Panc1 (cell line): ENCODE data around the gene CTDP1. TPM values are rescaled to one million over a fixed set of nuclear protein-coding genes. Genes with fewer than 3 reads are reported as not detected.
A peak's percentile ranks its signal among the peaks of the same experiment; 100 is the strongest.
"Not testable (repeated sequence)": the region's sequence is repeated elsewhere in the genome, so short reads cannot be mapped to it uniquely, and the experiment has no call there.

ENCODE experiments used
- ATAC-seq: fragments of 200-7000 bp; cut with Tn5 transposase; 2 replicates; pipeline ENCODE4 v1.9.1; 2020; ENCODE audit warnings: mild to moderate bottlenecking, moderate library complexity
- BruUV-seq: library from RNA; stranded (reverse); fragments of 400-500 nt; replicated peaks from 2 replicates; lab custom pipeline; 2021; lab: Mats Ljungman, UMichigan
- CTCF ChIA-PET: fragments of 300-600 bp; sonication (Branson Sonifier 250); formaldehyde crosslinking; loops from one replicate; lab custom pipeline; 2022; ENCODE audit warnings: antibody characterized with exemption; lab: Charles Lee
- POLR2A ChIA-PET: fragments of 300-600 bp; sonication (Branson Sonifier 250); formaldehyde crosslinking; loops from one replicate; lab custom pipeline; 2022; ENCODE audit warnings: antibody characterized with exemption; lab: Charles Lee
- DNase-seq: peaks from one replicate; pipeline ENCODE4 v3.0.0-alpha.2; 2010; ENCODE audit warnings: low read depth, low spot score
- H3K27ac ChIP-seq: 2 replicates; pipeline ENCODE4 v1.5.1; 2011; ENCODE audit warnings: mild to moderate bottlenecking, low read length, inconsistent platforms
- H3K27me3 ChIP-seq: fragments of 200-500 bp; sonication (Bioruptor generic); 2 replicates; pipeline ENCODE4 v1.6.0; 2014; ENCODE audit warnings: low read length, inconsistent platforms; ENCODE audit not compliant: control insufficient read depth, insufficient read depth
- H3K36me3 ChIP-seq: fragments of 200-500 bp; sonication (Bioruptor generic); 2 replicates; pipeline ENCODE4 v1.5.1; 2014; ENCODE audit warnings: inconsistent platforms, mild to moderate bottlenecking, low read length, moderate library complexity; ENCODE audit not compliant: control insufficient read depth, insufficient read depth
- H3K4me1 ChIP-seq: 2 replicates; pipeline ENCODE4 v1.5.1; 2011; ENCODE audit warnings: inconsistent platforms, mild to moderate bottlenecking, low read length, moderate library complexity; ENCODE audit not compliant: control insufficient read depth, insufficient read depth
- H3K4me3 ChIP-seq, 2 experiments: 2 replicates each; pipeline ENCODE4 v1.5.1; 2011 to 2012; ENCODE audit warnings: low read depth in 2 of 2, low read length in 2 of 2, mild to moderate bottlenecking in 2 of 2, inconsistent platforms in 1 of 2, moderate library complexity in 1 of 2
- H3K9me3 ChIP-seq: fragments of 200-500 bp; sonication (Bioruptor generic); 2 replicates; pipeline ENCODE4 v1.5.1; 2014; ENCODE audit warnings: low read depth, mild to moderate bottlenecking, inconsistent platforms, low read length, moderate library complexity; ENCODE audit not compliant: control insufficient read depth, insufficient read depth
- CTCF ChIP-seq: fragments of 450-650 bp; IDR thresholded peaks from 2 replicates; pipeline ENCODE4 v1.5.1; 2017; ENCODE audit warnings: mild to moderate bottlenecking
- POLR2AphosphoS5 ChIP-seq: IDR thresholded peaks from 2 replicates; pipeline ENCODE4 v1.6.1; 2012; ENCODE audit warnings: mild to moderate bottlenecking, low read depth, low read length, moderate library complexity
- REST ChIP-seq, 2 experiments: IDR thresholded peaks; 2 replicates each; pipeline ENCODE4 v1.6.1; 2011 to 2012; ENCODE audit warnings: low read depth in 2 of 2, control low read depth in 1 of 2, low read length in 1 of 2, mild to moderate bottlenecking in 1 of 2, moderate library complexity in 1 of 2; ENCODE audit not compliant: insufficient read depth in 1 of 2
- SIN3A ChIP-seq: IDR thresholded peaks from 2 replicates; pipeline ENCODE4 v1.6.1; 2012; ENCODE audit warnings: low read depth, mild to moderate bottlenecking, low read length, moderate library complexity, borderline replicate concordance; ENCODE audit not compliant: insufficient read depth
- TCF7L2 ChIP-seq: IDR thresholded peaks from 2 replicates; pipeline ENCODE4 v1.6.1; 2011; ENCODE audit warnings: mild to moderate bottlenecking, low read depth, low read length, inconsistent platforms
- in situ Hi-C: cut with HindIII; loops from 2 replicates; pipeline ENCODE4 v1.10.0; 2016; ENCODE audit warnings: low sequenced_read_pairs, low pct_unique_long_range_greater_than_20kb
- intact Hi-C: fragments of 100-400 bp; cut with micrococcal nuclease; formaldehyde crosslinking; loops from one replicate; pipeline ENCODE4 v1.10.0; 2022; ENCODE audit not compliant: unreplicated experiment
- total RNA-seq: library from RNA; stranded (reverse); gene quantifications from one replicate; pipeline ENCODE4 v1.2.1, GENCODE V29; 2021; ENCODE audit not compliant: unreplicated experiment

Gene CTDP1
- total RNA-seq, 1 experiment from 2014 or later, result 52.8 TPM

GRCh38 chr18:79752946-79753345, 73.3 kb downstream of the CTDP1 start:
- H3K27ac ChIP-seq, H3K27me3 ChIP-seq, BruUV-seq, intact Hi-C loops, H3K36me3 ChIP-seq, DNase-seq, H3K4me3 ChIP-seq, H3K9me3 ChIP-seq, H3K4me1 ChIP-seq, CTCF ChIA-PET, ATAC-seq, in situ Hi-C loops, POLR2A ChIA-PET: not testable (repeated sequence)

GRCh38 chr18:79753391-79753851, 73.8 kb downstream of the CTDP1 start:
- Histone ChIP-seq H3K4me1 (no peaks in the 10 kb centered on the region), H3K27ac (no peak overlapping the region), H3K4me3 (no peak overlapping the region), H3K9me3 (no peaks in the 10 kb centered on the region), H3K36me3 (peaks cover 3% of the 10 kb centered on the region; the same call in 1 of the 2 replicates), H3K27me3 (no peaks in the 10 kb centered on the region)
- intact Hi-C loops, result no loop called here
- DNase-seq (no peak), ATAC-seq (no peak)
- CTCF ChIA-PET, result no interaction called here
- no TSS peak for BruUV-seq
- in situ Hi-C loops, result no loop called here
- no peak for TF ChIP-seq CTCF
- TF ChIP-seq REST (IDR thresholded peaks at IDR 0.05; ENCODE audit: insufficient read depth in 1 of 2, low read depth in 2 of 2, low read length in 1 of 2), result no peak
- TF ChIP-seq POLR2AphosphoS5, result no peak
- POLR2A ChIA-PET, result no interaction called here

- no peak for DNase-seq
- POLR2A ChIA-PET, result no interaction called here
- BruUV-seq, result TSS peak; percentile 73
- no peak overlapping the region for H3K4me3 ChIP-seq
- CTCF ChIA-PET, result no interaction called here
- H3K27me3 ChIP-seq, result no peaks in the 10 kb centered on the region
- intact Hi-C loops, result no loop called here
- H3K9me3 ChIP-seq, result no peaks in the 10 kb centered on the region
- no peak overlapping the region for H3K27ac ChIP-seq
- in situ Hi-C loops, result no loop called here
- ATAC-seq, result no peak
- H3K36me3 ChIP-seq, result peaks cover 3% of the 10 kb centered on the region; the same call in 1 of the 2 replicates
- no peaks in the 10 kb centered on the region for H3K4me1 ChIP-seq
- TF ChIP-seq REST (IDR thresholded peaks at IDR 0.05; ENCODE audit: insufficient read depth in 1 of 2, low read depth in 2 of 2, low read length in 1 of 2) (no peak), CTCF (no peak), POLR2AphosphoS5 (no peak), TCF7L2 (no peak), SIN3A (no peak)
These were observed 74.6 kb downstream of the CTDP1 start for GRCh38 chr18:79754022-79754761.
